ENCODE measurements around the gene IRGC. TPM values are rescaled to one million over a fixed set of nuclear protein-coding genes. Genes with fewer than 3 reads are reported as not detected.
"Not testable (repeated sequence)": the region's sequence is repeated elsewhere in the genome, so short reads cannot be mapped to it uniquely, and the experiment has no call there.

IRGC gene
- total RNA-seq, 1 experiment from 2014 or later = not detected

DNA sequence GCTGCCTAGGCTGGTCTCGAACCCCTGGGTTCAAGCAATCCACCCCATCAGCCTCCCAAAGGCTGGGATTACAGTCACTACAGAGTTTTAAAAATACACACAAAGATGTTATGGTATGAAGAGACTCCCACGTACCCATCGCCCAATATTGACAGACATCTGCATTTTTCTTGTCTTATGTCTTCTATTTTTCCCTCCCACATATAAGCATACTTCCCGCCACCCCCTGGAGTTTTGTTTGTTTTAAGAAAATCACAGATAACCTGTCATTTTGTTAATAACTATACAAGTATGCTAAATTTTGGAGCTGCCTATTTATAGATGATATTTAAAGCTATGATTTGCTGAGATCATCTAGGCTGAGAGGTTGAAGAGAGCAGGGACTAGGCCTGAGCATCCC lies 45.1 kb downstream of the IRGC start:
- DNase-seq = no peak
- Histone ChIP-seq H3K27me3 (replicated peaks; ENCODE audit: control insufficient read depth, insufficient read depth, low read length) (no peaks in the 10 kb centered on the region), H3K4me3 (ENCODE audit: low read depth, low read length) (no peak overlapping the region), H3K36me3 (ENCODE audit: control insufficient read depth, insufficient read depth, low read length) (no peaks in the 10 kb centered on the region), H3K9me3 (no peaks in the 10 kb centered on the region), H3K4me1 (peaks cover 5% of the 10 kb centered on the region; the same call in 1 of the 2 replicates)
- POLR2A ChIA-PET = no interaction called here
- no TSS peak for BruUV-seq (replicated peaks)
- H3K4me3 Mint-ChIP-seq (ENCODE audit: unreplicated experiment) = no peak overlapping the region
- peaks cover 18% of the 10 kb centered on the region for H3K36me3 Mint-ChIP-seq (ENCODE audit: insufficient read depth, unreplicated experiment)
- CTCF ChIA-PET = no interaction called here
- H3K4me1 Mint-ChIP-seq (ENCODE audit: low read depth, unreplicated experiment) = peaks cover 7% of the 10 kb centered on the region
- intact Hi-C loops (cut with micrococcal nuclease; ENCODE audit: unreplicated experiment) = no loop called here
- H3K27me3 Mint-ChIP-seq (ENCODE audit: insufficient read depth, unreplicated experiment) = no peaks in the 10 kb centered on the region
- H3K27ac Mint-ChIP-seq (ENCODE audit: unreplicated experiment) = no peak overlapping the region
- TF ChIP-seq, protein P1, sequence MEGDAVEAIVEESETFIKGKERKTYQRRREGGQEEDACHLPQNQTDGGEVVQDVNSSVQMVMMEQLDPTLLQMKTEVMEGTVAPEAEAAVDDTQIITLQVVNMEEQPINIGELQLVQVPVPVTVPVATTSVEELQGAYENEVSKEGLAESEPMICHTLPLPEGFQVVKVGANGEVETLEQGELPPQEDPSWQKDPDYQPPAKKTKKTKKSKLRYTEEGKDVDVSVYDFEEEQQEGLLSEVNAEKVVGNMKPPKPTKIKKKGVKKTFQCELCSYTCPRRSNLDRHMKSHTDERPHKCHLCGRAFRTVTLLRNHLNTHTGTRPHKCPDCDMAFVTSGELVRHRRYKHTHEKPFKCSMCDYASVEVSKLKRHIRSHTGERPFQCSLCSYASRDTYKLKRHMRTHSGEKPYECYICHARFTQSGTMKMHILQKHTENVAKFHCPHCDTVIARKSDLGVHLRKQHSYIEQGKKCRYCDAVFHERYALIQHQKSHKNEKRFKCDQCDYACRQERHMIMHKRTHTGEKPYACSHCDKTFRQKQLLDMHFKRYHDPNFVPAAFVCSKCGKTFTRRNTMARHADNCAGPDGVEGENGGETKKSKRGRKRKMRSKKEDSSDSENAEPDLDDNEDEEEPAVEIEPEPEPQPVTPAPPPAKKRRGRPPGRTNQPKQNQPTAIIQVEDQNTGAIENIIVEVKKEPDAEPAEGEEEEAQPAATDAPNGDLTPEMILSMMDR (IDR thresholded peaks at IDR 0.05; ENCODE audit: insufficient read depth in 1 of 2, low read depth in 1 of 2, low read length in 1 of 2, severe bottlenecking in 1 of 2, unreplicated experiment in 1 of 2) = no peak
- no peaks in the 10 kb centered on the region for H3K9me3 Mint-ChIP-seq (ENCODE audit: unreplicated experiment)

DNA sequence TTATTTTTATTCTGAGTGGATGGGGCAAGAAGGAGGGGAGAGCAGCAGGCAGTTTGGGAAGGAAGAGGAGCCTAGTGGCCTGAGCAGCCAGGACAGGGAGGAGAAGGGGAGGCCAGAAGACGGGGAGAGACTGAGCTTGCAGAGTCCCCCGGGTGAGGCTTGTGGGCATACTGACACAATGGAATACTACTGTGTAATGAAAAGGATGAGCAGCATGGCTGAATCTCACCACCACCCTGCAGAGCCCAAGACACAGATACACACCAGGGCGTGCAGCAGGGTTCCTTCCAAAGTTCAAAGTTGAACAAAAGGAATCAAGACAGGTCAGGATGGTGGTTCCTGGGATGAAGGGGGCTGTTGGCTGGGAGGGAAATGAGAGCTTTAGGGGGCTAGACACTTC lies 46.9 kb downstream of the IRGC start:
- H3K9me3 Mint-ChIP-seq (ENCODE audit: unreplicated experiment) = no peaks in the 10 kb centered on the region
- no peaks in the 10 kb centered on the region for H3K27me3 Mint-ChIP-seq (ENCODE audit: insufficient read depth, unreplicated experiment)
- TF ChIP-seq, protein P1 (IDR thresholded peaks at IDR 0.05; ENCODE audit: insufficient read depth in 1 of 2, low read depth in 1 of 2, low read length in 1 of 2, severe bottlenecking in 1 of 2, unreplicated experiment in 1 of 2) = no peak
- Histone ChIP-seq H3K27me3 (replicated peaks; ENCODE audit: control insufficient read depth, insufficient read depth, low read length) (no peaks in the 10 kb centered on the region), H3K9me3 (no peaks in the 10 kb centered on the region), H3K4me3 (ENCODE audit: low read depth, low read length) (no peak overlapping the region), H3K4me1 (peaks cover 5% of the 10 kb centered on the region; the same call in 1 of the 2 replicates), H3K36me3 (ENCODE audit: control insufficient read depth, insufficient read depth, low read length) (peaks cover 1% of the 10 kb centered on the region; the same call in 1 of the 2 replicates)
- no TSS peak for BruUV-seq (replicated peaks)
- H3K4me3 Mint-ChIP-seq (ENCODE audit: unreplicated experiment) = no peak overlapping the region
- peaks cover 19% of the 10 kb centered on the region for H3K4me1 Mint-ChIP-seq (ENCODE audit: low read depth, unreplicated experiment)
- ChIA-PET CTCF (interaction anchor here (1.5 kb wide), 1 partner anchor 18 kb away, joined by 3 read pairs; no protein-coding TSS in a partner anchor), POLR2A (no interaction called here)
- no peak for DNase-seq
- peaks cover 11% of the 10 kb centered on the region for H3K36me3 Mint-ChIP-seq (ENCODE audit: insufficient read depth, unreplicated experiment)
- intact Hi-C loops (cut with micrococcal nuclease; ENCODE audit: unreplicated experiment) = no loop called here
- H3K27ac Mint-ChIP-seq (ENCODE audit: unreplicated experiment) = no peak overlapping the region

DNA sequence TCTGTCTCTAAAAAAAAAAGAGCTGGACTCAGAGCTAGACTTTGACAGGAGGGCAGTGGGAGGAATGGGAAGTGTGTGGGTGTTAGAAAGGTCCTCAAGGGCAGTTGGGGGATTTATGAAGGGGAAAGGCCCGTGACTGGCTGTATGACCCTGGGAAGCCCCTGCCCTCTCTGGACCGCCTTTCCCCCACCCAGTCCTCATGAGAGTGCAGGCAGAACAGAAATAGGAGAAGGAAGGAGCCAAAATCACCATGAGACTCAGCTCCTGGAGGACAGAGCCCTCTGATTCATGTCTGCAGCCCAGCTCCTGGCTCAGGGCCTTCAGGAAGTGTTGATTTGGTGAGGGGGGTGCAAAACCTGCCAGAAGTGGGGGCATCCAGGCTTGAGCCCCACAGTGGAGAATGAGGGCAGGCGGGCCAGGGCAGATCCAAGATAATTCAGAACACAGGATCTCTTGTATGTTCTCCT lies 47.6 kb downstream of the IRGC start:
- CTCF ChIA-PET = interaction anchor here (1.5 kb wide), 1 partner anchor 18 kb away, joined by 3 read pairs; no protein-coding TSS in a partner anchor
- Mint-ChIP-seq H3K36me3 (ENCODE audit: insufficient read depth, unreplicated experiment) (peaks cover 11% of the 10 kb centered on the region), H3K27me3 (ENCODE audit: insufficient read depth, unreplicated experiment) (no peaks in the 10 kb centered on the region), H3K9me3 (ENCODE audit: unreplicated experiment) (no peaks in the 10 kb centered on the region), H3K4me3 (ENCODE audit: unreplicated experiment) (no peak overlapping the region), H3K4me1 (ENCODE audit: low read depth, unreplicated experiment) (peaks cover 19% of the 10 kb centered on the region), H3K27ac (ENCODE audit: unreplicated experiment) (no peak overlapping the region)
- no peak overlapping the region for H3K4me3 ChIP-seq (ENCODE audit: low read depth, low read length)
- DNase-seq = no peak
- BruUV-seq (replicated peaks) = no TSS peak
- intact Hi-C loops (cut with micrococcal nuclease; ENCODE audit: unreplicated experiment) = no loop called here
- no peaks in the 10 kb centered on the region for H3K9me3 ChIP-seq
- no peaks in the 10 kb centered on the region for H3K27me3 ChIP-seq (replicated peaks; ENCODE audit: control insufficient read depth, insufficient read depth, low read length)
- H3K4me1 ChIP-seq = peaks cover 5% of the 10 kb centered on the region; the same call in 1 of the 2 replicates
- POLR2A ChIA-PET = interaction anchor here (0.6 kb wide), 1 partner anchor 9 kb away, joined by 3 read pairs; no protein-coding TSS in a partner anchor
- TF ChIP-seq, protein P1 (IDR thresholded peaks at IDR 0.05; ENCODE audit: insufficient read depth in 1 of 2, low read depth in 1 of 2, low read length in 1 of 2, severe bottlenecking in 1 of 2, unreplicated experiment in 1 of 2) = no peak
- H3K36me3 ChIP-seq (ENCODE audit: control insufficient read depth, insufficient read depth, low read length) = peaks cover 1% of the 10 kb centered on the region; the same call in 1 of the 2 replicates

DNA sequence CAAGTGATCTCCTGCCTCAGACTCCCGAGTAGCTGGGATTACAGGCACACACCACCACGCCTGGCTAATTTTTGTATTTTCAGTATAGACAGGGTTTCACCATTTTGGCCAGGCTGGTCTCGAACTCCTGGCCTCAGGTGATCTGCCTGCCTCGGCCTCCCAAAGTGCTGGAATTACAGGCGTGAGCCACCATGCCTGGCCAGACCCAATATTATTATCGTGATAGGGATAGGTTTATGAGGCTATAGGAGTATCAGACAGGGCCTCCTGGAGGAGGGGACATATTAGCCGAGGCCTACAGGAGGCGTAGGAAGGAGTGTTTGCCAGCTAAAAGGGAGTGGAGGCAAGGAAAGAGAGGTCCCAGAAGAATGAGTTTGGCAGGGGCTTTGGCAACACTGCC lies 48.8 kb downstream of the IRGC start:
- H3K4me1 ChIP-seq; DNase-seq; H3K9me3 Mint-ChIP-seq (ENCODE audit: unreplicated experiment); H3K27ac Mint-ChIP-seq (ENCODE audit: unreplicated experiment); H3K36me3 ChIP-seq (ENCODE audit: control insufficient read depth, insufficient read depth, low read length); H3K9me3 ChIP-seq; H3K4me3 Mint-ChIP-seq (ENCODE audit: unreplicated experiment); POLR2A ChIA-PET; H3K27me3 Mint-ChIP-seq (ENCODE audit: insufficient read depth, unreplicated experiment); H3K27me3 ChIP-seq (replicated peaks; ENCODE audit: control insufficient read depth, insufficient read depth, low read length); intact Hi-C loops (cut with micrococcal nuclease; ENCODE audit: unreplicated experiment); BruUV-seq (replicated peaks); H3K4me3 ChIP-seq (ENCODE audit: low read depth, low read length): not testable (repeated sequence)
- CTCF ChIA-PET = interaction anchor here (1.0 kb wide), 1 partner anchor 19 kb away, joined by 3 read pairs; no protein-coding TSS in a partner anchor
- peaks cover 19% of the 10 kb centered on the region for H3K4me1 Mint-ChIP-seq (ENCODE audit: low read depth, unreplicated experiment)
- peaks cover 11% of the 10 kb centered on the region for H3K36me3 Mint-ChIP-seq (ENCODE audit: insufficient read depth, unreplicated experiment)
